Prostate gland (tissue), 2 donors: Measurements from ENCODE around the gene UBE2E2.

Source experiments
- POLR2A ChIP-seq: fragments of 450-650 bp; IDR thresholded peaks from one replicate; pipeline ENCODE4 v1.6.1; 2016; ENCODE audit warnings: antibody characterized with exemption, mild to moderate bottlenecking
- POLR2AphosphoS5 ChIP-seq: sonication (generic); formaldehyde crosslinking; IDR thresholded peaks from one replicate; pipeline ENCODE4 v1.6.1; 2017; ENCODE audit warnings: antibody characterized with exemption
- TF ChIP-seq, protein P1 (sequence below), 4 experiments: fragments of 200-600 bp in 2 of 4; fragments of 450-650 bp in 2 of 4; sonication (generic) in 2 of 4; IDR thresholded peaks; 1 replicate in 3 of 4; 2 replicates in 1 of 4; pipeline ENCODE4 v1.5.1; 2016 to 2019; ENCODE audit warnings: antibody characterized with exemption in 4 of 4, mild to moderate bottlenecking in 2 of 4, moderate library complexity in 2 of 4

DNA sequence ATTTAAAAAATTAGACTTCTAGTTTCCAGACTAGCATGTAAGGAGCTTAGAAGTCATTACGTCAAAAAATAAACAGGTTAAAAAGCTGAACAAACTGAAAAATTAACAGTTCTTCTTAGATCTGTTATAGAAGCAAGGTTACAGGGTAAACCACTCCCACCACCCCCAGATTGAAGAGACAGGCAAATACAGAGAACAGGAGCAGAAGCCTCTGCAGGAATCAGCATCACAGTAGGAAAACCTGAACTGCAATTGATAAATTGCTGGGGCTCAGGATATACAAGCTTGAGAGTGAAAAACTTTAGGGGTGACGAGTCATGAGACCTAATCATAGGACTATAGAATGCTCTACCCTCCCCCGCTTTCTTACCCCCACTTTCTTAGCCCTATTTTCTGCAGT lies 222.3 kb downstream of the UBE2E2 start:
- TF ChIP-seq, protein P1, sequence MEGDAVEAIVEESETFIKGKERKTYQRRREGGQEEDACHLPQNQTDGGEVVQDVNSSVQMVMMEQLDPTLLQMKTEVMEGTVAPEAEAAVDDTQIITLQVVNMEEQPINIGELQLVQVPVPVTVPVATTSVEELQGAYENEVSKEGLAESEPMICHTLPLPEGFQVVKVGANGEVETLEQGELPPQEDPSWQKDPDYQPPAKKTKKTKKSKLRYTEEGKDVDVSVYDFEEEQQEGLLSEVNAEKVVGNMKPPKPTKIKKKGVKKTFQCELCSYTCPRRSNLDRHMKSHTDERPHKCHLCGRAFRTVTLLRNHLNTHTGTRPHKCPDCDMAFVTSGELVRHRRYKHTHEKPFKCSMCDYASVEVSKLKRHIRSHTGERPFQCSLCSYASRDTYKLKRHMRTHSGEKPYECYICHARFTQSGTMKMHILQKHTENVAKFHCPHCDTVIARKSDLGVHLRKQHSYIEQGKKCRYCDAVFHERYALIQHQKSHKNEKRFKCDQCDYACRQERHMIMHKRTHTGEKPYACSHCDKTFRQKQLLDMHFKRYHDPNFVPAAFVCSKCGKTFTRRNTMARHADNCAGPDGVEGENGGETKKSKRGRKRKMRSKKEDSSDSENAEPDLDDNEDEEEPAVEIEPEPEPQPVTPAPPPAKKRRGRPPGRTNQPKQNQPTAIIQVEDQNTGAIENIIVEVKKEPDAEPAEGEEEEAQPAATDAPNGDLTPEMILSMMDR (IDR thresholded peaks at IDR 0.05), result no peak
- TF ChIP-seq POLR2A (no peak), POLR2AphosphoS5 (no peak)
